Measurements from ENCODE around the gene RHBDL3. TPM values are rescaled to one million over a fixed set of nuclear protein-coding genes. Genes with fewer than 3 reads are reported as not detected.

RHBDL3 gene
- total and polyA plus RNA-seq, 10 of the 15 experiments (the other 5 are each of a cell fraction or from before 2014, with no cell fraction given) = 0.04 to 0.24 (median 0.04) TPM; not detected in 5

- no peak for TF ChIP-seq PBX3 (IDR thresholded peaks at IDR 0.05; ENCODE audit: insufficient replicate concordance, low read depth, low read length)
- TF ChIP-seq TBL1XR1 (IDR thresholded peaks at IDR 0.05; ENCODE audit: low read depth, low read length) = no peak
- no peak for TF ChIP-seq IRF5 (IDR thresholded peaks at IDR 0.05; ENCODE audit: borderline replicate concordance)
These were observed 36.4 kb downstream of the RHBDL3 start (continued) for GRCh38 chr17:32302037-32302436.

GRCh38 chr17:32302860-32303649 lies 37.4 kb downstream of the RHBDL3 start:
- H3K9me3 ChIP-seq (replicated peaks; ENCODE audit: control insufficient read depth, insufficient read depth, low read length) = no peaks in the 10 kb centered on the region
- SMC1A ChIA-PET (ENCODE audit: uncharacterized antibody, unreplicated experiment) = no interaction called here
- H3K27ac ChIP-seq (ENCODE audit: control insufficient read depth, insufficient read depth) = no peak overlapping the region
- H3K36me3 ChIP-seq (ENCODE audit: control insufficient read depth in 2 of 2, insufficient read depth in 2 of 2, low read length in 1 of 2) = no peaks in the 10 kb centered on the region
- no peaks in the 10 kb centered on the region for H3K79me2 ChIP-seq (ENCODE audit: control insufficient read depth, insufficient read depth, low read length)
- no peak overlapping the region for H3K9ac ChIP-seq (ENCODE audit: control insufficient read depth, insufficient read depth, low read length)
- no peak overlapping the region for H3K4me2 ChIP-seq (ENCODE audit: control insufficient read depth, insufficient read depth)
- RAD21 ChIA-PET (ENCODE audit: unreplicated experiment) = no interaction called here
- H3K4me3 ChIP-seq = no peak overlapping the region
- no TSS peak for BruUV-seq (replicated peaks)
- intact Hi-C loops (cut with micrococcal nuclease; ENCODE audit: unreplicated experiment) = no loop called here
- no peak overlapping the region for H2AFZ ChIP-seq (ENCODE audit: control insufficient read depth, low read depth, low read length)
- H4K20me1 ChIP-seq (ENCODE audit: control insufficient read depth, insufficient read depth) = no peaks in the 10 kb centered on the region; the same call in 1 of the 2 replicates
- DNase-seq (ENCODE audit: low read depth, low spot score) = no peak
- in situ Hi-C loops (cut with MboI) = no loop called here
- no peak for FAIRE-seq
- 38% methylated on average over 10 of the region's 10 CpGs for WGBS (ENCODE audit: insufficient coverage, insufficient replicate concordance, low lambda C conversion rate, missing lambda C conversion rate)
- CTCF ChIA-PET = no interaction called here
- no peak for ATAC-seq
- POLR2A ChIA-PET = no interaction called here
- no peaks in the 10 kb centered on the region for H3K4me1 ChIP-seq (ENCODE audit: control insufficient read depth, insufficient read depth, low read length)
- peaks cover 2 to 6% of the 10 kb centered on the region in 2 experiments; a peak in 2 of 4 replicates for H3K27me3 ChIP-seq (replicated peaks in 1 of 2; ENCODE audit: control insufficient read depth in 2 of 2, insufficient read depth in 2 of 2, low read length in 1 of 2)
- TF ChIP-seq IKZF2 (IDR thresholded peaks at IDR 0.05) = no peak
- TF ChIP-seq CREB1 (IDR thresholded peaks at IDR 0.05; ENCODE audit: low read depth) = no peak
- TF ChIP-seq MTA3 (IDR thresholded peaks at IDR 0.05; ENCODE audit: borderline replicate concordance, low read length) = no peak
- TF ChIP-seq POLR2A (IDR thresholded peaks at IDR 0.05; ENCODE audit: low read depth, low read length) = no peak
- TF ChIP-seq RELA (IDR thresholded peaks at IDR 0.05; ENCODE audit: borderline replicate concordance, partially characterized antibody) = no peak
- no peak for TF ChIP-seq ETV6 (conservative IDR thresholded peaks at IDR 0.05 in 1 of 2, IDR thresholded peaks at IDR 0.05 in 1 of 2; ENCODE audit: borderline replicate concordance in 1 of 2, low read depth in 1 of 2)
- TF ChIP-seq BACH1 (IDR thresholded peaks at IDR 0.05; ENCODE audit: borderline replicate concordance) = no peak
- TF ChIP-seq TARDBP (IDR thresholded peaks at IDR 0.05; ENCODE audit: borderline replicate concordance) = no peak
- no peak for TF ChIP-seq NR2C1 (IDR thresholded peaks at IDR 0.05)
- no peak for TF ChIP-seq SP1 (IDR thresholded peaks at IDR 0.05; ENCODE audit: low read depth, low read length)
- TF ChIP-seq E2F4 (IDR thresholded peaks at IDR 0.05; ENCODE audit: low read depth, low read length) = no peak
- no peak for TF ChIP-seq LARP7 (IDR thresholded peaks at IDR 0.05)
- TF ChIP-seq BCL11A (IDR thresholded peaks at IDR 0.05; ENCODE audit: low read depth, low read length) = no peak
- no peak for TF ChIP-seq SMC3 (IDR thresholded peaks at IDR 0.05; ENCODE audit: borderline replicate concordance, low read length)
- no peak for TF ChIP-seq DPF2 (IDR thresholded peaks at IDR 0.05)
- no peak for TF ChIP-seq RFX5 (IDR thresholded peaks at IDR 0.05; ENCODE audit: low read depth, low read length)
- TF ChIP-seq FOXK2 (IDR thresholded peaks at IDR 0.05) = no peak
- TF ChIP-seq USF2 (IDR thresholded peaks at IDR 0.05; ENCODE audit: borderline replicate concordance, low read depth, low read length) = no peak
